GM12878 (cell line): ENCODE measurements around the gene ATG5. TPM values are rescaled to one million over a fixed set of nuclear protein-coding genes. Genes with fewer than 3 reads are reported as not detected.

Experiments
- ATF3 ChIP-seq: IDR thresholded peaks from 2 replicates; pipeline ENCODE4 v1.6.1; 2011; ENCODE audit warnings: low read depth, mild to moderate bottlenecking, low read length, moderate library complexity, borderline replicate concordance; ENCODE audit errors: extremely low read depth
- CHD2 ChIP-seq: IDR thresholded peaks from 2 replicates; pipeline ENCODE4 v1.6.1; 2011; ENCODE audit warnings: low read depth, low read length, improper control_type of control experiment, borderline replicate concordance
- CTCF ChIP-seq, 3 experiments: IDR thresholded peaks in 2 of 3; conservative IDR thresholded peaks in 1 of 3; 2 replicates each; pipeline ENCODE4 v1.5.1; 2011; ENCODE audit warnings: low read depth in 3 of 3, low read length in 3 of 3, mild to moderate bottlenecking in 3 of 3, control low read depth in 2 of 3, moderate library complexity in 2 of 3, inconsistent platforms in 1 of 3, mixed read lengths in 1 of 3; ENCODE audit not compliant: control insufficient read depth in 2 of 3, insufficient read depth in 1 of 3; ENCODE audit errors: extremely low read depth in 1 of 3
- E2F8 ChIP-seq: fragments of 450-650 bp; IDR thresholded peaks from 2 replicates; pipeline ENCODE4 v1.6.1; 2018; ENCODE audit warnings: mild to moderate bottlenecking, low read depth, moderate library complexity; ENCODE audit not compliant: partially characterized antibody
- FOS ChIP-seq: IDR thresholded peaks from 3 replicates; pipeline ENCODE4 v1.6.1; 2011; ENCODE audit warnings: borderline replicate concordance; ENCODE audit not compliant: insufficient read length; ENCODE audit errors: extremely low read depth
- FOXK2 ChIP-seq: fragments of 450-650 bp; IDR thresholded peaks from 2 replicates; pipeline ENCODE4 v1.6.1; 2017; ENCODE audit warnings: mild to moderate bottlenecking, moderate library complexity
- GABPA ChIP-seq: IDR thresholded peaks from 2 replicates; pipeline ENCODE4 v1.6.1; 2014; ENCODE audit warnings: antibody characterized with exemption, low read depth, mild to moderate bottlenecking, inconsistent platforms
- GATAD2B ChIP-seq: fragments of 450-650 bp; conservative IDR thresholded peaks from 2 replicates; pipeline ENCODE4 v1.6.1; 2017; ENCODE audit warnings: low read depth, mild to moderate bottlenecking, moderate library complexity
- HDAC6 ChIP-seq: fragments of 200-600 bp; sonication (generic); IDR thresholded peaks from one replicate; pipeline ENCODE4 v1.8.0; 2017; ENCODE audit warnings: antibody characterized with exemption; ENCODE audit not compliant: unreplicated experiment
- JUNB ChIP-seq: IDR thresholded peaks from 2 replicates; pipeline ENCODE4 v1.6.1; 2016; ENCODE audit warnings: antibody characterized with exemption, mild to moderate bottlenecking
- MYB ChIP-seq: fragments of 150-350 bp; IDR thresholded peaks from 2 replicates; pipeline ENCODE4 v1.6.1; 2014; ENCODE audit warnings: mild to moderate bottlenecking, low read depth, low read length, borderline replicate concordance
- NBN ChIP-seq: fragments of 450-650 bp; IDR thresholded peaks from 2 replicates; pipeline ENCODE4 v1.6.1; 2016
- PAX5 ChIP-seq: IDR thresholded peaks from 2 replicates; pipeline ENCODE4 v1.6.1; 2011; ENCODE audit warnings: low read depth, low read length, borderline replicate concordance
- POLR2AphosphoS2 ChIP-seq: IDR thresholded peaks from 2 replicates; pipeline ENCODE4 v1.6.1; 2011; ENCODE audit warnings: low read depth, mild to moderate bottlenecking, low read length, improper control_type of control experiment, moderate library complexity
- RB1 ChIP-seq: fragments of 450-650 bp; formaldehyde crosslinking; IDR thresholded peaks from 2 replicates; pipeline ENCODE4 v1.6.1; 2017; ENCODE audit warnings: mild to moderate bottlenecking, borderline replicate concordance
- USF2 ChIP-seq: IDR thresholded peaks from 2 replicates; pipeline ENCODE4 v1.6.1; 2011; ENCODE audit warnings: low read depth, low read length, improper control_type of control experiment, borderline replicate concordance
- polyA plus RNA-seq, 11 experiments: library from polyadenylated mRNA; depleted of rRNA in 4 of 11; unstranded in 6 of 11; stranded (reverse) in 5 of 11; fragments of >200 nt; fragmentation: Nextera tagmentation in 4 of 11; fragmentation: Illumina TruSeq in 1 of 11; extraction: Ambion mirVana in 4 of 11; extraction: Trizol in 1 of 11; gene quantifications; 1 replicate in 1 of 11; 2 replicates in 10 of 11; pipeline versions ENCODE4 v1.2.1 to v1.2.3, GENCODE V29; 2011 to 2016; ENCODE audit warnings: inconsistent platforms in 2 of 11, missing spikeins in 2 of 11, low read depth in 1 of 11
- total RNA-seq, 4 experiments: library from RNA; depleted of rRNA in 3 of 4; stranded (reverse); fragments of >200 nt in 3 of 4; fragmentation: Illumina TruSeq in 1 of 4; extraction: Trizol in 1 of 4; gene quantifications; 2 replicates each; pipeline versions ENCODE4 v1.2.1 to v1.2.3, GENCODE V29; 2013 to 2021
- TF ChIP-seq, protein P1 (sequence below): IDR thresholded peaks from 2 replicates; pipeline ENCODE4 v1.6.1; 2012; ENCODE audit warnings: low read depth, low read length, improper control_type of control experiment

The ATG5 gene
- total and polyA plus RNA-seq, 10 of the 15 experiments (the other 5 are each of a cell fraction or from before 2014, with no cell fraction given): 12.9 to 51.8 (median 23.9) TPM

DNA sequence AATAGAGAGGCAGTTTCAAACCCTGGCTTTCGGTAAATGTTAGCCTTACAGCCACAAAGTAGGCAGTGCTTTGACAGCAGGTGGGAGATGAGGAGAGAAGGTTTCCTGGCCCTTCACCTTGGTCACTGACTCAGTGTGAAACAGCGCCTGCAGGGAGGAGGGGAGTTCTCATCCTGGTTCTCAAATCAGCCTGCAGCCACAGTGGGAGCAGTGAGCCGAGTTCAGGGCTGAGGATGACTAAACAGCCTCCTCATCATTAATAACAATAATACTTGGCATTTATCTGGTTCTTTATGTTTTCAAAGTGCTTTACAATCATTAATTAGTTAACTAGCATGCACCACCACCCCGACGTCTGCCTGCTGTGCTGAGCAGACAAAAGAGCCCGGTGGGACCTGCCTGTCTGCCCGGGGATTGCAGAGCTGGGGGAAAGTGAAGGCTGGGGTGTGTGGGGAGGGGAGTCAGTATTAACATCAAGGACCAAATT, 179.8 kb downstream of the ATG5 start (continued):
- TF ChIP-seq ATF3: no peak
- TF ChIP-seq USF2: no peak
- TF ChIP-seq PAX5: 0 out of 2 replicates have a peak, but pooled peaks have one; percentile 33
- TF ChIP-seq CHD2: no peak
- no peak for TF ChIP-seq FOS
- TF ChIP-seq HDAC6: no peak
- no peak for TF ChIP-seq GABPA
- 0 out of 2 replicates have a peak, but pooled peaks have one; percentile 34 for TF ChIP-seq NBN
- TF ChIP-seq GATAD2B: no peak
- TF ChIP-seq, protein P1, sequence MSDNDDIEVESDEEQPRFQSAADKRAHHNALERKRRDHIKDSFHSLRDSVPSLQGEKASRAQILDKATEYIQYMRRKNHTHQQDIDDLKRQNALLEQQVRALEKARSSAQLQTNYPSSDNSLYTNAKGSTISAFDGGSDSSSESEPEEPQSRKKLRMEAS: no peak
- no peak for TF ChIP-seq FOXK2
- no peak for TF ChIP-seq E2F8
- no peak for TF ChIP-seq CTCF (IDR thresholded peaks at IDR 0.05 in 2 of 3, conservative IDR thresholded peaks at IDR 0.05 in 1 of 3; ENCODE audit: control insufficient read depth in 2 of 3, extremely low read depth in 1 of 3, insufficient read depth in 1 of 3, low read depth in 3 of 3, low read length in 3 of 3)
- TF ChIP-seq MYB: no peak
- no peak for TF ChIP-seq RB1
- peak; percentile 39; the same call in 1 of the 2 replicates for TF ChIP-seq JUNB
- no peak for TF ChIP-seq POLR2AphosphoS2
